GM21390 (cell line): ENCODE data around the gene PANK1.

Source experiments
- ATAC-seq: cut with Tn5 transposase; IDR thresholded peaks from one replicate; pipeline ENCODE4 v1.9.1; 2021; ENCODE audit not compliant: unreplicated experiment

PANK1 gene

DNA sequence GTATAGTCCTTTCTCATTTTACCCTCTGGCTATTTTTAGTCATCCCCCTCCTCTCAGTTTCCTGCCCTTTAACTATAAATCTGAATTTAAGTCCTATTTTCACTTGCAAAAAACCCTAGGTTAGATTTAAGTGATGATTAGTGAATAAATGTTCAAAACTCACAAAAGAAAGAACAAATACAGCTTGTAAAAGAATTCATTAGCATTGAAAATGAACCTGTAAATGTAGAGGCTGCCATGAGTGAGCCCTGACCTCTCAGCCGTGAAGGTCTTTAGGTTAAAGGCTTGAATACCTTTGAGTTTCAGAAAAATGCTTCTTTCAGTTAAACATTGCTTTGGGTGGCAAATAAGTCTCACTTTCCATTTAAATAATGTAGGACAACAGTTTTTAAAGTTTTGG is 107.7 kb downstream of the PANK1 start:
- no peak for ATAC-seq

DNA sequence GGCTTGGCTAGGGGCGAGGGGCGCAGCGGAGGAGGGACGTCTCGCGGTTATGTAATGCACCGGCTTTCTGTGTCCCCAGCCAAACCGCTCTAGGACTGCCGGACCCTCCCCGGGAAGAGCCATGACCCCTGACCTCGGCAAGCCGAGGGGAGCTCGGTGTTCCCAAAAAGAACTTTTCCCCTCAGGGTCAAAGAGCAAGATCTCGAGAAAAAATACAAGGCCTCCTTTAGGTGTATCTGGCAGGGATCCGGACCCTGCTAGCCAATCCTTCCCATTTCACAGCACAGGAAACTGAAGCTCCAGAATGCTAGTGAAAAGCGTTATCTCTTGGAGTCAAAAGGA is 109.1 kb downstream of the PANK1 start:
- no peak for ATAC-seq

DNA sequence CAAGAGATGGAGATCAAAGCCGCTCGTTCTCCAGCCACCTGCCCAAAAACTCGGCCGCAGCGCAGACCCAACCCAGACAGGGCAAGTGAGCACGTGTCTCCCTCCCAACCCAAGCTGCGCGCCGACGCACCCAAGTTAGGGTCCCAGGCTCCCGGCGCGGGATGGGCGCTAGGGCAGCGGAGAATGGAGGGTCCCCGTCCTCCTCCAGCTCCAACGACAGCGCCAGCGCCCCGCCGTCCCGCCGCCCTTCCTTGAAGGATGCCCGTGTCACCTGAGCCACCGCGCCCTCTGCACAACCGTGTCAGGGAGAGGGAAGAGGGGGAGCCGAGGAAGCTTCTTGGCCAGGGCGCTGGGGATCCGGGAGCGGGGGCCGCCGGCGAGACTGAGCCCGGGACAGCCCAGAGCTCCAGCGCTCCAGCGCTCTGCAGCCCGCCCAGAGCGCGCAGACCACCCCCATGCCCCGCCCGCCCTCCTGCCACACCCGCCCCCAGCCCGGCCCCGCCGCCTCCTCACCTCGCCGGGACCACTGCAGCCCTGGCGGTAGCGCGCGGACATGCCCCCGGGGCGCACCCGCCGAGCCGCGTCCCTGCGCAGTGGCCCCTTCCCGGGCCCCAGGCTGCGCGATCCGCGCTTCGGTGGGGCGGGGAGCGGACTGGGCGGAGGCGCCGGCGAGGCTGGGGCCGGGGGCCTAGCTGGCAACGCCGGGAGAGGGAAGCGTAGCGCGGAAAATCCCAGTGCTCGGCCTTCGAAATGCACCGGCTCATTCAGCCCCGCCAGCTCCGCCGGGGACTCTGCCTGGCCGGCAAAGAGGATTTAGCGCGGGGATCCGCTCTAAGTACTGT is 109.7 kb downstream of the PANK1 start, which contains the start of gene SLC16A12:
TSS of gene SLC16A12 (minus strand) at position 424 of the 842 bp plus-strand sequence. CDS start 73,016 bp downstream, outside the sequence.
- ATAC-seq, result no peak

DNA sequence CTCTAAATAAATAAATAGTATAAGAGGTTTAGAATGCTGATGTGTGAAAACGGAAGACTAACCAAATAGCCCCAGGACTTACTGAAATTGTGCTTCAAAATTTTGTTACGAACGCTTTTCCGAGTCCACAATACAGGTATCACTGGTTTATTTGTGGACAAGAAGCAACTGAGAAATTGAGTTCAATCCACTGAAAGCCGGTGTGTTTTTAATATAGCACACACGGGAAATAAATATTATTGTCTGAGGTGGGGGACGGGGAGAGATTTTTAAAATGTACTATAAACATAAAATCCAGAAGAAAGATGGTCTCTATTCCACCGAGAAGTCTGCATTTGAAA is 110.2 kb downstream of the PANK1 start:
- no peak for ATAC-seq
